HUDEP-2 (cell line): ENCODE measurements around the gene RNF212B.
A peak's percentile ranks its signal among the peaks of the same experiment; 100 is the strongest.

Experiments
- DNase-seq, 76 experiments: peaks; one replicate each; lab custom pipeline; 2025; ENCODE audit not compliant: unreplicated experiment in 76 of 76; lab: John Stamatoyannopoulos, UW

RNF212B gene

GRCh38 chr14:23310546-23310945 is 72.8 kb downstream of the RNF212B start:
- DNase-seq: no peak

GRCh38 chr14:23316300-23316699 is 78.6 kb downstream of the RNF212B start:
- no peak for DNase-seq

GRCh38 chr14:23319746-23320583 is 82.2 kb downstream of the RNF212B start:
- DNase-seq: no peak

- peak in 75 of 76 experiments; percentile 46 to 100 (median 99) for DNase-seq
These were observed 83.1 kb downstream of the RNF212B start, which contains the start of gene PABPN1 for GRCh38 chr14:23320584-23321571. Gene PABPN1, plus strand, starts transcription at chr14:23321457. Its CDS starts 13 bp downstream, at chr14:23321470.

GRCh38 chr14:23321572-23322547 is 84.1 kb downstream of the RNF212B start:
- DNase-seq: peak in 27 of 76 experiments; percentile 4 to 61 (median 26)
